Endothelial cell of umbilical vein (primary cell): ENCODE results near the gene ZNF664. TPM values are rescaled to one million over a fixed set of nuclear protein-coding genes. Genes with fewer than 3 reads are reported as not detected.

Experiments
- BruUV-seq: library from RNA; stranded (reverse); fragments of 400-500 nt; replicated peaks from 2 replicates; lab custom pipeline; 2021; lab: Mats Ljungman, UMichigan
- CTCF ChIA-PET: fragments of 300-600, 350-600 bp; sonication (Branson Sonifier 250); formaldehyde crosslinking; loops from one replicate; lab custom pipeline; 2021; ENCODE audit warnings: antibody characterized with exemption, inconsistent platforms; lab: Charles Lee
- POLR2A ChIA-PET: fragments of 300-600, 350-600 bp; sonication (Branson Sonifier 250); formaldehyde crosslinking; loops from one replicate; lab custom pipeline; 2021; ENCODE audit warnings: antibody characterized with exemption, inconsistent platforms; lab: Charles Lee
- DNase-seq: peaks from one replicate; pipeline ENCODE4 v3.0.0-alpha.2; 2011; ENCODE audit warnings: low read depth, low spot score
- FAIRE-seq: peaks from 2 replicates; lab custom pipeline; 2011; peaks lifted over from hg19 to GRCh38; lab: Jason Lieb, UNC
- H2AFZ ChIP-seq: 2 replicates; pipeline ENCODE4 v1.6.0; 2012; ENCODE audit warnings: low read depth, low read length, control low read depth, inconsistent platforms
- H3K27ac ChIP-seq: 2 replicates; pipeline ENCODE4 v1.5.1; 2011; ENCODE audit warnings: low read depth, mild to moderate bottlenecking, control low read depth, low read length, moderate library complexity; ENCODE audit not compliant: insufficient read depth
- H3K27me3 ChIP-seq, 2 experiments: 2 replicates each; pipeline versions ENCODE4 v1.6.0 to v1.6.1; 2011; ENCODE audit warnings: low read length in 2 of 2, mixed read lengths in 1 of 2; ENCODE audit not compliant: control insufficient read depth in 2 of 2, insufficient read depth in 2 of 2
- H3K36me3 ChIP-seq, 2 experiments: 2 replicates in 1 of 2; 3 replicates in 1 of 2; pipeline ENCODE4 v1.5.1; 2011; ENCODE audit warnings: low read length in 2 of 2, mild to moderate bottlenecking in 1 of 2, moderate library complexity in 1 of 2; ENCODE audit not compliant: control insufficient read depth in 2 of 2, insufficient read depth in 2 of 2; ENCODE audit errors: extremely low read depth in 1 of 2
- H3K4me1 ChIP-seq: 3 replicates; pipeline ENCODE4 v1.5.1; 2011; ENCODE audit warnings: mild to moderate bottlenecking, low read length; ENCODE audit not compliant: control insufficient read depth, insufficient read depth; ENCODE audit errors: extremely low read depth
- H3K4me2 ChIP-seq: 2 replicates; pipeline ENCODE4 v1.6.1; 2011; ENCODE audit warnings: low read length, control low read depth, mixed read lengths; ENCODE audit not compliant: insufficient read depth
- H3K4me3 ChIP-seq, 3 experiments: fragments of 200-600 bp in 1 of 3; sonication (generic), shearing (Covaris generic) in 1 of 3; replicated peaks in 1 of 3; 2 replicates each; pipeline ENCODE4 v1.5.1; 2011 to 2016; ENCODE audit warnings: control low read depth in 3 of 3, low read length in 3 of 3, mild to moderate bottlenecking in 2 of 3, inconsistent platforms in 1 of 3, low read depth in 1 of 3, moderate library complexity in 1 of 3; ENCODE audit not compliant: insufficient read depth in 1 of 3
- H3K79me2 ChIP-seq: 2 replicates; pipeline ENCODE4 v1.6.0; 2012; ENCODE audit warnings: low read length, inconsistent platforms; ENCODE audit not compliant: control insufficient read depth, insufficient read depth
- H3K9ac ChIP-seq: replicated peaks from 2 replicates; pipeline ENCODE3; 2011; ENCODE audit warnings: low read length, control low read depth; ENCODE audit not compliant: insufficient read depth; ENCODE audit errors: extremely low read depth
- H3K9me1 ChIP-seq: replicated peaks from 3 replicates; pipeline ENCODE4 v1.6.0; 2011; ENCODE audit warnings: mild to moderate bottlenecking, low read length; ENCODE audit not compliant: control insufficient read depth, insufficient read depth; ENCODE audit errors: extremely low read depth
- H3K9me3 ChIP-seq: replicated peaks from 2 replicates; pipeline ENCODE4 v1.5.1; 2012; ENCODE audit warnings: low read length, inconsistent platforms; ENCODE audit not compliant: control insufficient read depth, insufficient read depth
- H4K20me1 ChIP-seq: replicated peaks from 2 replicates; pipeline ENCODE3; 2011; ENCODE audit warnings: mild to moderate bottlenecking, low read length; ENCODE audit not compliant: control insufficient read depth, insufficient read depth; ENCODE audit errors: extremely low read depth
- CTCF ChIP-seq, 2 donors: IDR thresholded peaks; 1 replicate in 1 of 2; 2 replicates in 1 of 2; pipeline ENCODE4 v1.5.1; 2011; ENCODE audit warnings: low read length in 2 of 2, mild to moderate bottlenecking in 2 of 2, moderate library complexity in 2 of 2, control low read depth in 1 of 2, inconsistent platforms in 1 of 2, low read depth in 1 of 2; ENCODE audit not compliant: insufficient read depth in 1 of 2; ENCODE audit errors: extremely low read depth in 1 of 2
- EZH2 ChIP-seq: IDR thresholded peaks from 2 replicates; pipeline ENCODE4 v1.6.1; 2012; ENCODE audit warnings: borderline replicate concordance, low read depth, mild to moderate bottlenecking, moderate library complexity, low read length, inconsistent platforms; ENCODE audit not compliant: severe bottlenecking
- FOS ChIP-seq: IDR thresholded peaks from 2 replicates; pipeline ENCODE4 v1.6.1; 2011; ENCODE audit warnings: mild to moderate bottlenecking, low read length, moderate library complexity, borderline replicate concordance; ENCODE audit not compliant: insufficient read depth
- GATA2 ChIP-seq: IDR thresholded peaks from 2 replicates; pipeline ENCODE4 v1.7.0; 2011; ENCODE audit warnings: low read depth, mild to moderate bottlenecking, moderate library complexity, mixed read lengths, low read length; ENCODE audit not compliant: insufficient read length, insufficient read depth
- JUN ChIP-seq: IDR thresholded peaks from 2 replicates; pipeline ENCODE4 v1.6.1; 2011; ENCODE audit warnings: borderline replicate concordance, low read depth; ENCODE audit not compliant: insufficient read length, insufficient read depth
- MYC ChIP-seq: IDR thresholded peaks from one replicate; pipeline ENCODE4 v1.6.1; 2011; ENCODE audit warnings: mild to moderate bottlenecking, low read depth, low read length
- POLR2A ChIP-seq: IDR thresholded peaks from 2 replicates; pipeline ENCODE4 v1.6.1; 2012; ENCODE audit warnings: low read depth, mild to moderate bottlenecking, control low read depth, low read length
- POLR2AphosphoS5 ChIP-seq: IDR thresholded peaks from 2 replicates; pipeline ENCODE4 v1.6.1; 2012; ENCODE audit warnings: low read depth, mild to moderate bottlenecking, control low read depth, low read length, moderate library complexity; ENCODE audit not compliant: insufficient read depth
- dilution Hi-C: fragments of 300-500 bp; cut with MboI; formaldehyde crosslinking; loops from one replicate; pipeline ENCODE4 v1.15.0; 2019; ENCODE audit warnings: low sequenced_read_pairs; ENCODE audit not compliant: extremely low pct_ligation_motif_present
- intact Hi-C: fragments of 100-400 bp; cut with micrococcal nuclease; formaldehyde crosslinking; loops from one replicate; pipeline ENCODE4 v1.10.0; 2022
- polyA plus RNA-seq, 4 experiments: library from polyadenylated mRNA; depleted of rRNA in 3 of 4; stranded (reverse) in 3 of 4; unstranded in 1 of 4; fragments of >200 nt; gene quantifications; 2 replicates each; pipeline versions ENCODE4 v1.2.1 to v1.2.3, GENCODE V29; 2011 to 2012; ENCODE audit warnings: missing spikeins in 1 of 4
- total RNA-seq: library from RNA; stranded (reverse); gene quantifications from 2 replicates; pipeline ENCODE4 v1.2.3, GENCODE V29; 2021
- TF ChIP-seq, protein P1 (sequence below): IDR thresholded peaks from 2 replicates; pipeline ENCODE4 v1.6.1; 2011; ENCODE audit not compliant: insufficient read depth, insufficient read length

Gene ZNF664
- total and polyA plus RNA-seq, 2 donors (not counting 3 experiments of a cell fraction or from before 2014, with no cell fraction given), result 29.8 to 71.3 TPM

- Histone ChIP-seq H3K9ac (no peak overlapping the region), H3K27me3 (peaks cover 0 to 6% of the 10 kb centered on the region in 2 experiments), H3K27ac (no peak overlapping the region), H4K20me1 (no peaks in the 10 kb centered on the region), H3K4me2 (no peak overlapping the region), H3K4me3 (no peak overlapping the region), H3K79me2 (no peaks in the 10 kb centered on the region), H2AFZ (no peak overlapping the region), H3K9me1 (no peaks in the 10 kb centered on the region), H3K4me1 (no peaks in the 10 kb centered on the region), H3K36me3 (no peaks in the 10 kb centered on the region), H3K9me3 (no peaks in the 10 kb centered on the region)
- ChIA-PET POLR2A (interaction anchor here (0.7 kb wide), 1 partner anchor 375 kb away, joined by 4 read pairs; no protein-coding TSS in a partner anchor), CTCF (interaction anchor here (1.0 kb wide), 1 partner anchor 100 kb away, joined by 4 read pairs; no protein-coding TSS in a partner anchor)
- intact Hi-C loops (no loop called here), dilution Hi-C loops (no loop called here)
- TF ChIP-seq POLR2AphosphoS5 (no peak), MYC (no peak), GATA2 (no peak), POLR2A (no peak), CTCF (IDR thresholded peaks at IDR 0.05; ENCODE audit: extremely low read depth in 1 of 2, insufficient read depth in 1 of 2, low read depth in 1 of 2, low read length in 2 of 2) (no peak), EZH2 (no peak), FOS (no peak), JUN (no peak)
- TF ChIP-seq, protein P1, sequence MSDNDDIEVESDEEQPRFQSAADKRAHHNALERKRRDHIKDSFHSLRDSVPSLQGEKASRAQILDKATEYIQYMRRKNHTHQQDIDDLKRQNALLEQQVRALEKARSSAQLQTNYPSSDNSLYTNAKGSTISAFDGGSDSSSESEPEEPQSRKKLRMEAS, result no peak
- BruUV-seq, result no TSS peak
- DNase-seq (no peak), FAIRE-seq (no peak)
These were observed 41.2 kb upstream of the ZNF664 start for GRCh38 chr12:123931686-123932321.
